Measurements from ENCODE around the gene ENPEP. TPM values are rescaled to one million over a fixed set of nuclear protein-coding genes. Genes with fewer than 3 reads are reported as not detected.

The ENPEP gene
- total RNA-seq, 1 donor from 2014 or later: 1.7 TPM

DNA sequence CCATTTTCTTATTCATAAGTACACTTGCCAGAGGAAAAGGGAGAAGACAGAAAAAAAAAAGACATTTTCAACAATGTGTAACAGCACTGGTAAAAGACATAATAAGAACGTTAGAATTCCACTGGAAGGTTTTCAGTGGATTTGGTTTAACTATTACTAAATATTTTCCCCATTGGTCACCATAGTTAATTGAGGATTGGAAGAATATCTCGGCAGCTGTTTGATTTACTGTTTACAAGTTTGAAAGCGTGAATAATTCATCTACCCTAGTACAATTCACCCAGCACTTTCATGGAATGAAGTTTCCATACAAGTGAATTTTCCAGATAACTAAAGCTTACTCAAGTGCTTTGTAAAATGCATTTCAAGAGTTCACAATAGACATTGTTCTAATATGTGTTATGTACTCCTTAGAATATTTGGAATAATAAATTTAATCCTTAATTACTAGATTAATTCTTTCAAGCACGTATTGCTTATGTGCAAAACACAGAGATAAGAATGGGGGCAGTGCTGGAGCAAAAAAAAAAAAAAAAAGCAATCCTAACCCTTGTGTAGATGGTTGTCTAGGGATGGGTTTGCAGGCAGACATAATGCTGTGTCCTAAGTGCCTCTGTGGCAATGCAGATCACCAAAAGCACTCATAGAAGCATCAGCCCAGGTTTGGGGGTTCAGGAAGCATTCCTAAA lies 57.1 kb downstream of the ENPEP start:
- no peak for DNase-seq (ENCODE audit: low spot score in 2 of 2)
- H3K27me3 ChIP-seq: no peaks in the 10 kb centered on the region
- intact Hi-C loops (cut with DNase I): no loop called here
- TF ChIP-seq, protein P1, sequence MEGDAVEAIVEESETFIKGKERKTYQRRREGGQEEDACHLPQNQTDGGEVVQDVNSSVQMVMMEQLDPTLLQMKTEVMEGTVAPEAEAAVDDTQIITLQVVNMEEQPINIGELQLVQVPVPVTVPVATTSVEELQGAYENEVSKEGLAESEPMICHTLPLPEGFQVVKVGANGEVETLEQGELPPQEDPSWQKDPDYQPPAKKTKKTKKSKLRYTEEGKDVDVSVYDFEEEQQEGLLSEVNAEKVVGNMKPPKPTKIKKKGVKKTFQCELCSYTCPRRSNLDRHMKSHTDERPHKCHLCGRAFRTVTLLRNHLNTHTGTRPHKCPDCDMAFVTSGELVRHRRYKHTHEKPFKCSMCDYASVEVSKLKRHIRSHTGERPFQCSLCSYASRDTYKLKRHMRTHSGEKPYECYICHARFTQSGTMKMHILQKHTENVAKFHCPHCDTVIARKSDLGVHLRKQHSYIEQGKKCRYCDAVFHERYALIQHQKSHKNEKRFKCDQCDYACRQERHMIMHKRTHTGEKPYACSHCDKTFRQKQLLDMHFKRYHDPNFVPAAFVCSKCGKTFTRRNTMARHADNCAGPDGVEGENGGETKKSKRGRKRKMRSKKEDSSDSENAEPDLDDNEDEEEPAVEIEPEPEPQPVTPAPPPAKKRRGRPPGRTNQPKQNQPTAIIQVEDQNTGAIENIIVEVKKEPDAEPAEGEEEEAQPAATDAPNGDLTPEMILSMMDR (IDR thresholded peaks at IDR 0.05): no peak
- no peaks in the 10 kb centered on the region for H3K9me3 ChIP-seq
- H3K4me1 ChIP-seq: peaks cover 0 to 2% of the 10 kb centered on the region in 2 donors
- H3K27ac ChIP-seq: peak overlapping the region in 1 of 2 donors; percentile 22
- H3K4me3 ChIP-seq: peak overlapping the region in 1 of 2 donors; percentile 28
- no peaks in the 10 kb centered on the region for H3K36me3 ChIP-seq

DNA sequence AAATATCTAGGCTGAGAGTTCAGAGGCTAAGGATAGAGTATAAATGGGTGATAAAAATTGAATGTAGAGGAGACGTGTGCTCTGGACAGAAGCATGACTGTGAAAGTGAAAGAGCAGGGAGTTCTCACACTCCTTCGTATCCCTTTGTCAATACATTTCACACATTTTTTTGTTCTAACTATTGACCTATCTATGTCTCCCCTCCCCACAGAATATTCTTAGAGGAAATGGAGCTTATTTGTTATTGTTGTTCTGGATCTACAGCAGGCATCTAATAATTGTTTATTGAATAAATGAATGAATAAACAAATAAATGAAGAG lies 57.6 kb downstream of the ENPEP start:
- TF ChIP-seq, protein P1 (IDR thresholded peaks at IDR 0.05): no peak
- intact Hi-C loops (cut with DNase I): no loop called here
- H3K27me3 ChIP-seq: no peaks in the 10 kb centered on the region
- H3K36me3 ChIP-seq: no peaks in the 10 kb centered on the region
- H3K4me1 ChIP-seq: peaks cover 0 to 2% of the 10 kb centered on the region in 2 donors
- H3K27ac ChIP-seq: peak overlapping the region in 1 of 2 donors; percentile 22
- DNase-seq (ENCODE audit: low spot score in 2 of 2): no peak
- no peaks in the 10 kb centered on the region for H3K9me3 ChIP-seq
- H3K4me3 ChIP-seq: peak overlapping the region in 1 of 2 donors; percentile 28

DNA sequence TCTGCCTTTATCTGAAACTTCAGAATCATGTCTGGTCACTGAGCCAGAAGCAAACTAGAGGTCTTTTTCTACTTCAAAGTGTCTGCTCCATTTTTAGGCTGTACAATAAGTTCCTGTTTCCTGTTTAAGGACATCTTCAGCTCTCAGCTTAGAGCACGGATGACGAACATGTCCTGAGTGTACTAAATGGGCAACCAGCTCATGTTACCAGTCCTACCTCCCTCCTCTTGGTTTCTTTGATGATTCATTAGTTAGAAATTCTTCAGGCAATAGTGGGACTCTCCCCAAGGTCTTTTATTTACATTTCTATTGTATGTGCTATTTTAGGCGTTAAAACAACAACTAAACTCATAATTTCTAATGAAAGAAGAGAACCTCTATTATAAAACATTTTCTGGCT lies 58.0 kb downstream of the ENPEP start:
- Histone ChIP-seq H3K27ac (peak overlapping the region in 1 of 2 donors; percentile 22), H3K9me3 (no peaks in the 10 kb centered on the region), H3K36me3 (no peaks in the 10 kb centered on the region), H3K4me3 (peak overlapping the region in 1 of 2 donors; percentile 28), H3K4me1 (peaks cover 0 to 2% of the 10 kb centered on the region in 2 donors), H3K27me3 (no peaks in the 10 kb centered on the region)
- intact Hi-C loops (cut with DNase I): no loop called here
- peak in 1 of 2 donors; percentile 65 for DNase-seq (ENCODE audit: low spot score in 2 of 2)
- TF ChIP-seq, protein P1 (IDR thresholded peaks at IDR 0.05): no peak

DNA sequence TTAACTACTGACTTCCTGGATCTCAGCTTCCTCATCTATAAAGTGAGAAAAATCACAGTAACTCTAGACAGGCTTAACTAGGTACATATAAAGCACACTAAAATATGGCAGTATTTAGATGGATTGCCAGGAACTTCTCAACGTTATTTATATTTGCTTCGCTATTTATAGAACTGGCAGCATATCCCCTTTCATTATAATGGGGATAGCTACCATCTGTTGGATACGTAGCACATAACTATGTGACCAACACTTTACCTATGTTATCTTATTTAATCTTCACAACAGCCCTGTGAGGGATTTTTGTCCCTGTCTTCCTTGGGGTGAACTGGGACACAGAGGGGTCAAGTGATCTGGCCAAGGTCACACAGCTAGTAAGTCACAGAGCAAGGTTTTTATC lies 64.6 kb downstream of the ENPEP start:
- Histone ChIP-seq H3K27ac (no peak overlapping the region), H3K27me3 (no peaks in the 10 kb centered on the region), H3K36me3 (no peaks in the 10 kb centered on the region), H3K4me1 (no peaks in the 10 kb centered on the region), H3K4me3 (no peak overlapping the region), H3K9me3 (no peaks in the 10 kb centered on the region)
- TF ChIP-seq, protein P1 (IDR thresholded peaks at IDR 0.05): no peak
- no peak for DNase-seq (ENCODE audit: low spot score in 2 of 2)
- intact Hi-C loops (cut with DNase I): no loop called here

DNA sequence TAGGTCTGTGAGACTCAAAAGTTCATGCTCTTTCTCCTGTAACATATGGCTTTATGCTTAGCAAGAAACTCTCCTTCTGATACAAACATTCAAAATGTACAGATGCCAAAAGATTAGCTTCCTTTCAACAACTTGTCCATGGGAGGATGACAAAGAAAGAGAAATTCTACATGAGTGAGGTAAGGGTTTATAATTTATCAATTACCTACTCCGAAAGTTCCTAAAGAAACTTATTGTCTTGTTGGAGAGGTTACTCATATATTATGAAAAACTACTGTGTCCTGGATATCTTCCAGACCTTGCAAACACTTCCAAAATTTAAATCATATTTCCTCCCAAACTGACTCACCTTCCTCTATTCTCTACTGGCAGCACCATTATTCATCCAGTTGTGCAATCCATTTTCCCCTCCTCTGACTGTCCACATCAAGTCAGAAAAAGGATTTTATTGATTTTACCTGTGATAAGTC lies 65.1 kb downstream of the ENPEP start:
- Histone ChIP-seq H3K4me3 (no peak overlapping the region), H3K36me3 (no peaks in the 10 kb centered on the region), H3K27ac (no peak overlapping the region), H3K4me1 (no peaks in the 10 kb centered on the region), H3K27me3 (no peaks in the 10 kb centered on the region), H3K9me3 (no peaks in the 10 kb centered on the region)
- intact Hi-C loops (cut with DNase I): no loop called here
- no peak for DNase-seq (ENCODE audit: low spot score in 2 of 2)
- TF ChIP-seq, protein P1 (IDR thresholded peaks at IDR 0.05): no peak

All from ascending aorta (tissue), 2 donors.